Neural cell (in vitro differentiated cells): ENCODE measurements around the gene NLRC5. TPM values are rescaled to one million over a fixed set of nuclear protein-coding genes. Genes with fewer than 3 reads are reported as not detected.
"Not testable (repeated sequence)": the region's sequence is repeated elsewhere in the genome, so short reads cannot be mapped to it uniquely, and the experiment has no call there.

Experiments
- H2AFZ ChIP-seq: fragments of 200-600, 300-800 bp; sonication (generic), shearing (Covaris generic); 2 replicates; pipeline ENCODE4 v1.6.0; 2014; ENCODE audit warnings: low read depth, mild to moderate bottlenecking, antibody characterized with exemption, low read length, moderate library complexity
- H3F3A ChIP-seq: fragments of 200-600 bp; shearing (Covaris generic); 2 replicates; pipeline ENCODE4 v1.6.1; 2016; ENCODE audit warnings: mild to moderate bottlenecking, moderate library complexity, mixed read lengths, antibody characterized with exemption, low read length; ENCODE audit not compliant: insufficient read depth, poor library complexity, severe bottlenecking
- H3K27ac ChIP-seq: fragments of 200-600, 300-800 bp; sonication (generic), shearing (Covaris generic); 2 replicates; pipeline ENCODE4 v1.5.1; 2014; ENCODE audit warnings: mild to moderate bottlenecking, low read length, moderate library complexity
- H3K27me3 ChIP-seq: fragments of 300-800, 200-600 bp; sonication (generic), shearing (Covaris generic); 2 replicates; pipeline ENCODE4 v1.6.0; 2014; ENCODE audit warnings: mild to moderate bottlenecking, low read depth, low read length, moderate library complexity; ENCODE audit not compliant: insufficient read depth
- H3K36me3 ChIP-seq: fragments of 300-800, 200-600 bp; sonication (generic), shearing (Covaris generic); 2 replicates; pipeline ENCODE4 v1.5.1; 2014; ENCODE audit warnings: mild to moderate bottlenecking, antibody characterized with exemption, low read length, moderate library complexity; ENCODE audit not compliant: insufficient read depth
- H3K4me2 ChIP-seq: fragments of 300-800, 200-600 bp; sonication (generic), shearing (Covaris generic); 2 replicates; pipeline ENCODE4 v1.6.0; 2014; ENCODE audit warnings: mild to moderate bottlenecking, low read length
- H3K4me3 ChIP-seq: fragments of 300-800, 200-600 bp; sonication (generic), shearing (Covaris generic); 2 replicates; pipeline ENCODE4 v1.5.1; 2014; ENCODE audit warnings: mild to moderate bottlenecking, low read length, moderate library complexity
- H3K79me2 ChIP-seq: fragments of 200-600 bp; shearing (Covaris generic); replicated peaks from 2 replicates; pipeline ENCODE4 v1.6.0; 2014; ENCODE audit warnings: mild to moderate bottlenecking, low read length, moderate library complexity; ENCODE audit not compliant: insufficient read depth
- H3K9ac ChIP-seq: fragments of 300-800, 200-600 bp; sonication (generic), shearing (Covaris generic); 2 replicates; pipeline ENCODE4 v1.6.1; 2016; ENCODE audit warnings: mild to moderate bottlenecking, low read length, mixed read lengths
- H3K9me2 ChIP-seq: fragments of 200-600 bp; shearing (Covaris generic); 2 replicates; pipeline ENCODE4 v1.6.1; 2016; ENCODE audit warnings: mild to moderate bottlenecking, low read length, mixed read lengths; ENCODE audit not compliant: insufficient read depth
- H3K9me3 ChIP-seq: fragments of 200-600, 300-800 bp; sonication (generic), shearing (Covaris generic); 2 replicates; pipeline ENCODE4 v1.6.1; 2016; ENCODE audit warnings: mild to moderate bottlenecking, mixed run types, low read length, moderate library complexity, mixed read lengths
- H4K20me1 ChIP-seq: fragments of 200-600 bp; shearing (Covaris generic); 2 replicates; pipeline ENCODE4 v1.6.1; 2016; ENCODE audit warnings: mild to moderate bottlenecking, mixed run types; ENCODE audit not compliant: insufficient read depth
- CTCF ChIP-seq: fragments of 450-650 bp; IDR thresholded peaks from 2 replicates; pipeline ENCODE4 v1.5.1; 2014; ENCODE audit warnings: antibody characterized with exemption, mild to moderate bottlenecking, moderate library complexity; ENCODE audit not compliant: poor library complexity, severe bottlenecking
- EP300 ChIP-seq: fragments of 450-650 bp; conservative IDR thresholded peaks from 2 replicates; pipeline ENCODE4 v1.6.1; 2014; ENCODE audit warnings: antibody characterized with exemption, mild to moderate bottlenecking, moderate library complexity; ENCODE audit not compliant: poor library complexity, severe bottlenecking
- EZH2 ChIP-seq: fragments of 200-600, 300-800 bp; shearing (Covaris generic), sonication (generic); IDR thresholded peaks from 2 replicates; pipeline ENCODE4 v1.6.1; 2014; ENCODE audit warnings: antibody characterized with exemption, low read length, borderline replicate concordance, mild to moderate bottlenecking; ENCODE audit not compliant: insufficient read depth, poor library complexity, severe bottlenecking
- MXI1 ChIP-seq: fragments of 450-650 bp; conservative IDR thresholded peaks from 2 replicates; pipeline ENCODE4 v1.6.1; 2014; ENCODE audit warnings: antibody characterized with exemption, mild to moderate bottlenecking; ENCODE audit not compliant: poor library complexity, severe bottlenecking
- POLR2AphosphoS5 ChIP-seq: IDR thresholded peaks from 2 replicates; pipeline ENCODE4 v1.6.1; 2012
- RAD21 ChIP-seq: fragments of 450-650 bp; conservative IDR thresholded peaks from 2 replicates; pipeline ENCODE4 v1.6.1; 2014; ENCODE audit warnings: antibody characterized with exemption, mild to moderate bottlenecking, moderate library complexity
- REST ChIP-seq: IDR thresholded peaks from 2 replicates; pipeline ENCODE4 v1.6.1; 2012; ENCODE audit warnings: borderline replicate concordance
- SMC3 ChIP-seq: fragments of 450-650 bp; conservative IDR thresholded peaks from 2 replicates; pipeline ENCODE4 v1.6.1; 2014; ENCODE audit warnings: antibody characterized with exemption, mild to moderate bottlenecking, moderate library complexity; ENCODE audit not compliant: poor library complexity
- TAF1 ChIP-seq: IDR thresholded peaks from 2 replicates; pipeline ENCODE4 v1.6.1; 2012; ENCODE audit warnings: low read depth
- polyA plus RNA-seq: library from polyadenylated mRNA; depleted of rRNA; stranded (reverse); fragments of >200 nt; gene quantifications from 2 replicates; pipeline ENCODE4 v1.2.3, GENCODE V29; 2014

Gene NLRC5
- polyA plus RNA-seq, 1 donor from 2014 or later, result not detected

GRCh38 chr16:56972403-56973293 lies 16.7 kb upstream of the NLRC5 start:
- Histone ChIP-seq H3K9me2 (no peaks in the 10 kb centered on the region), H3F3A (no peaks in the 10 kb centered on the region), H3K36me3 (no peaks in the 10 kb centered on the region), H2AFZ (no peak overlapping the region), H3K4me3 (no peak overlapping the region), H4K20me1 (no peaks in the 10 kb centered on the region), H3K79me2 (no peaks in the 10 kb centered on the region), H3K27me3 (no peaks in the 10 kb centered on the region), H3K4me2 (no peak overlapping the region), H3K27ac (no peak overlapping the region), H3K9ac (no peak overlapping the region), H3K9me3 (no peaks in the 10 kb centered on the region)
- TF ChIP-seq MXI1, result no peak

- Histone ChIP-seq H3K27me3 (no peaks in the 10 kb centered on the region), H3K9me3 (no peaks in the 10 kb centered on the region), H3K27ac (no peak overlapping the region), H3K79me2 (no peaks in the 10 kb centered on the region), H3K9ac (no peak overlapping the region), H2AFZ (no peak overlapping the region), H3F3A (no peaks in the 10 kb centered on the region), H3K4me3 (no peak overlapping the region), H3K36me3 (no peaks in the 10 kb centered on the region), H4K20me1 (no peaks in the 10 kb centered on the region), H3K9me2 (no peaks in the 10 kb centered on the region), H3K4me2 (no peak overlapping the region)
- no peak for TF ChIP-seq MXI1
- TF ChIP-seq EP300, result no peak
- TF ChIP-seq TAF1, result no peak
These were observed 16.1 kb upstream of the NLRC5 start for GRCh38 chr16:56973294-56973689.

- not testable (repeated sequence) for H2AFZ ChIP-seq, H3K4me2 ChIP-seq, H3K9ac ChIP-seq, H3K36me3 ChIP-seq, H3K4me3 ChIP-seq, H3F3A ChIP-seq, H3K79me2 ChIP-seq, H3K27ac ChIP-seq, H3K9me3 ChIP-seq, H3K9me2 ChIP-seq, H3K27me3 ChIP-seq, H4K20me1 ChIP-seq
These were observed 15.5 kb upstream of the NLRC5 start for GRCh38 chr16:56973899-56974298.

- no peaks in the 10 kb centered on the region for H3K9me2 ChIP-seq
- H3K79me2 ChIP-seq, result no peaks in the 10 kb centered on the region
- no peak overlapping the region for H3K9ac ChIP-seq
- H3K9me3 ChIP-seq, result no peaks in the 10 kb centered on the region
- H3F3A ChIP-seq, result no peaks in the 10 kb centered on the region
- H3K4me3 ChIP-seq, result no peak overlapping the region
- H3K27me3 ChIP-seq, result no peaks in the 10 kb centered on the region
- H2AFZ ChIP-seq, result no peak overlapping the region
- no peak overlapping the region for H3K27ac ChIP-seq
- H3K36me3 ChIP-seq, result no peaks in the 10 kb centered on the region
- H4K20me1 ChIP-seq, result no peaks in the 10 kb centered on the region
- TF ChIP-seq MXI1 (no peak), POLR2AphosphoS5 (no peak), REST (no peak), CTCF (no peak), EZH2 (no peak), TAF1 (no peak), EP300 (no peak), RAD21 (no peak), SMC3 (no peak)
- H3K4me2 ChIP-seq, result no peak overlapping the region
These were observed 14.6 kb upstream of the NLRC5 start for GRCh38 chr16:56974549-56975300.
